Caki2 (cell line): ENCODE data around the gene SUFU. TPM values are rescaled to one million over a fixed set of nuclear protein-coding genes. Genes with fewer than 3 reads are reported as not detected.
A peak's percentile ranks its signal among the peaks of the same experiment; 100 is the strongest.

Experiments
- DNase-seq: peaks from one replicate; pipeline ENCODE4 v3.0.0-alpha.2; 2015; ENCODE audit warnings: low read depth
- in situ Hi-C: cut with HindIII; loops from 2 replicates; pipeline ENCODE4 v1.10.0; 2016; ENCODE audit warnings: low sequenced_read_pairs, low pct_unique_long_range_greater_than_20kb, mixed read lengths
- total RNA-seq: library from RNA; depleted of rRNA; stranded (reverse); fragments of >200 nt; shearing (Covaris generic); gene quantifications from 2 replicates; pipeline ENCODE4 v1.2.3, GENCODE V29; 2014; ENCODE audit warnings: low replicate concordance

The SUFU gene
- total RNA-seq, 1 experiment from 2014 or later, result 2.9 TPM

- in situ Hi-C loops, result no loop called here
- DNase-seq, result no peak
These were observed 164.7 kb downstream of the SUFU start for GRCh38 chr10:102668326-102669107.

- in situ Hi-C loops, result no loop called here
- peak; percentile 60 for DNase-seq
These were observed 165.7 kb downstream of the SUFU start for GRCh38 chr10:102669206-102670064.

GRCh38 chr10:102670065-102670670 is 166.4 kb downstream of the SUFU start:
- in situ Hi-C loops, result no loop called here
- no peak for DNase-seq

- in situ Hi-C loops, result no loop called here
- DNase-seq, result no peak
These were observed 167.2 kb downstream of the SUFU start for GRCh38 chr10:102670871-102671434.

- in situ Hi-C loops, result no loop called here
- DNase-seq, result no peak
These were observed 169.6 kb downstream of the SUFU start for GRCh38 chr10:102673236-102673818.

- in situ Hi-C loops, result no loop called here
- DNase-seq, result no peak
These were observed 170.2 kb downstream of the SUFU start for GRCh38 chr10:102673819-102674511.

- in situ Hi-C loops, result no loop called here
These were observed 170.8 kb downstream of the SUFU start for GRCh38 chr10:102674566-102674965.

GRCh38 chr10:102675011-102675665 is 171.4 kb downstream of the SUFU start:
- in situ Hi-C loops, result no loop called here
- no peak for DNase-seq

More at GRCh38 chr10:102674566-102674965, 170.8 kb downstream of the SUFU start:
- no peak for DNase-seq

GRCh38 chr10:102675666-102676533 is 172.1 kb downstream of the SUFU start:
- DNase-seq, result peak; percentile 90
- in situ Hi-C loops, result no loop called here

- in situ Hi-C loops, result no loop called here
- no peak for DNase-seq
These were observed 173.0 kb downstream of the SUFU start for GRCh38 chr10:102676534-102677315.

- no peak for DNase-seq
- in situ Hi-C loops, result no loop called here
These were observed 173.7 kb downstream of the SUFU start for GRCh38 chr10:102677331-102678067.

- in situ Hi-C loops, result no loop called here
- no peak for DNase-seq
These were observed 174.3 kb downstream of the SUFU start for GRCh38 chr10:102678068-102678400.

GRCh38 chr10:102678842-102679289 is 175.1 kb downstream of the SUFU start:
- in situ Hi-C loops, result no loop called here
- peak; percentile 77 for DNase-seq

- in situ Hi-C loops, result no loop called here
These were observed 175.8 kb downstream of the SUFU start for GRCh38 chr10:102679596-102679995.

GRCh38 chr10:102681696-102682095 is 177.9 kb downstream of the SUFU start:
- no peak for DNase-seq
- in situ Hi-C loops, result no loop called here

More at GRCh38 chr10:102679596-102679995, 175.8 kb downstream of the SUFU start:
- DNase-seq, result peak; percentile 50
